Measurements from ENCODE around the gene TAF1A.

- TF ChIP-seq EP300 (IDR thresholded peaks at IDR 0.05) (no peak), CTCF (IDR thresholded peaks at IDR 0.05) (no peak), POLR2AphosphoS5 (IDR thresholded peaks at IDR 0.05) (no peak), POLR2A (IDR thresholded peaks at IDR 0.05) (no peak)
These were observed 42.5 kb downstream of the TAF1A start for GRCh38 chr1:222547260-222547614.

All from suprapubic skin (tissue), 4 donors.